Hepatocyte (in vitro differentiated cells): ENCODE data around the gene STN1.

Experiments
- EZH2 ChIP-seq: fragments of 200-600 bp; sonication (generic); IDR thresholded peaks from 2 replicates; pipeline ENCODE4 v1.6.1; 2016; ENCODE audit warnings: antibody characterized with exemption, mild to moderate bottlenecking, borderline replicate concordance
- TF ChIP-seq, protein P1 (sequence below): fragments of 200-600 bp; sonication (generic); IDR thresholded peaks from 2 replicates; pipeline ENCODE4 v1.5.1; 2016; ENCODE audit warnings: antibody characterized with exemption, mild to moderate bottlenecking; ENCODE audit not compliant: poor library complexity

DNA sequence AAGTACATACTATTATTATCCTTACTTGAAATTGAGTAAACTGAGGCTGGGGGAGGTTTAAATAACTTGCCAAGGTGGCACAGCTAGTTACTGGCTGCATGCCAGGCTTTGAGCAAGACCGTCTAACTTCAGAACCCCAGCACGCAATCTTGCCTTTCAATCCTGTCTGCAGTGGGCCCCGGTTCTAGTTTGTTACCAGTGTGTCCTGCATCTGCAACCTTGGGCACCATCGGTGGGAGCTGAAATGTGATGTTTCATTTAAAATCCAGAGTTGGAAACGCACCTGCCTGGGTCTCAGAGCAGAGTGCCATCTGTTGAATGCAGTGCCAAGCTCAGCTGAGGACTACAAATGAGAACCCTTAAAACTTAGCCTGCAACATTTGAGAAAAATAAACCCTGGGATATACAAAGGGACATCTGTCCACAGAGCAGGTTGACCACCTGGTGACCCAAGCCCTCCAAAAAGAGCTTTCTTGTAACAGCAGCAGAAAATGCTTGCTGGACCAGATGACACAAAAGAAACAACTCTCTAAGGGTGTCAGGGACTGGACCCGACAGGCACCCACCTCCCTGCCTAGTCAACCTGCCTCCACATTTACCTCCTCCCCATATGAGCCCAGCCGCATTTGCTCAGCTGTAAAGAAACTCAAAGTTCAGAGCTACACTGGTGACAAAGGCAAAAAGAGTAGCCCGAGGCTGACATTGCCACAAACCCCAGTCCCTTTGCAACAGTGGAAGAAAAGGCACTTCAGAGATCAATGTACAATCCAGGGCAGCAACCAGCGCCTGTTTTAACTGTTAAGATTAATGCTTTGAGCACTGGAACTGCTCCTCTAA, 64.3 kb downstream of the STN1 start:
- TF ChIP-seq, protein P1, sequence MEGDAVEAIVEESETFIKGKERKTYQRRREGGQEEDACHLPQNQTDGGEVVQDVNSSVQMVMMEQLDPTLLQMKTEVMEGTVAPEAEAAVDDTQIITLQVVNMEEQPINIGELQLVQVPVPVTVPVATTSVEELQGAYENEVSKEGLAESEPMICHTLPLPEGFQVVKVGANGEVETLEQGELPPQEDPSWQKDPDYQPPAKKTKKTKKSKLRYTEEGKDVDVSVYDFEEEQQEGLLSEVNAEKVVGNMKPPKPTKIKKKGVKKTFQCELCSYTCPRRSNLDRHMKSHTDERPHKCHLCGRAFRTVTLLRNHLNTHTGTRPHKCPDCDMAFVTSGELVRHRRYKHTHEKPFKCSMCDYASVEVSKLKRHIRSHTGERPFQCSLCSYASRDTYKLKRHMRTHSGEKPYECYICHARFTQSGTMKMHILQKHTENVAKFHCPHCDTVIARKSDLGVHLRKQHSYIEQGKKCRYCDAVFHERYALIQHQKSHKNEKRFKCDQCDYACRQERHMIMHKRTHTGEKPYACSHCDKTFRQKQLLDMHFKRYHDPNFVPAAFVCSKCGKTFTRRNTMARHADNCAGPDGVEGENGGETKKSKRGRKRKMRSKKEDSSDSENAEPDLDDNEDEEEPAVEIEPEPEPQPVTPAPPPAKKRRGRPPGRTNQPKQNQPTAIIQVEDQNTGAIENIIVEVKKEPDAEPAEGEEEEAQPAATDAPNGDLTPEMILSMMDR, result no peak
- TF ChIP-seq EZH2, result no peak
